AG09309 (cell line): ENCODE results near the gene KRT77.

ENCODE experiments used
- DNase-seq: peaks from one replicate; pipeline ENCODE4 v3.0.0-alpha.2; 2010; ENCODE audit warnings: low read depth
- H3K4me3 ChIP-seq: 2 replicates; pipeline ENCODE4 v1.5.1; 2011; ENCODE audit warnings: mild to moderate bottlenecking, low read depth, low read length, moderate library complexity; ENCODE audit not compliant: control insufficient read depth
- TF ChIP-seq, protein P1 (sequence below): IDR thresholded peaks from 2 replicates; pipeline ENCODE4 v1.5.1; 2011; ENCODE audit warnings: mild to moderate bottlenecking, low read depth, low read length, inconsistent platforms; ENCODE audit not compliant: insufficient read depth, control insufficient read depth; ENCODE audit errors: missing control alignments

The KRT77 gene

DNA sequence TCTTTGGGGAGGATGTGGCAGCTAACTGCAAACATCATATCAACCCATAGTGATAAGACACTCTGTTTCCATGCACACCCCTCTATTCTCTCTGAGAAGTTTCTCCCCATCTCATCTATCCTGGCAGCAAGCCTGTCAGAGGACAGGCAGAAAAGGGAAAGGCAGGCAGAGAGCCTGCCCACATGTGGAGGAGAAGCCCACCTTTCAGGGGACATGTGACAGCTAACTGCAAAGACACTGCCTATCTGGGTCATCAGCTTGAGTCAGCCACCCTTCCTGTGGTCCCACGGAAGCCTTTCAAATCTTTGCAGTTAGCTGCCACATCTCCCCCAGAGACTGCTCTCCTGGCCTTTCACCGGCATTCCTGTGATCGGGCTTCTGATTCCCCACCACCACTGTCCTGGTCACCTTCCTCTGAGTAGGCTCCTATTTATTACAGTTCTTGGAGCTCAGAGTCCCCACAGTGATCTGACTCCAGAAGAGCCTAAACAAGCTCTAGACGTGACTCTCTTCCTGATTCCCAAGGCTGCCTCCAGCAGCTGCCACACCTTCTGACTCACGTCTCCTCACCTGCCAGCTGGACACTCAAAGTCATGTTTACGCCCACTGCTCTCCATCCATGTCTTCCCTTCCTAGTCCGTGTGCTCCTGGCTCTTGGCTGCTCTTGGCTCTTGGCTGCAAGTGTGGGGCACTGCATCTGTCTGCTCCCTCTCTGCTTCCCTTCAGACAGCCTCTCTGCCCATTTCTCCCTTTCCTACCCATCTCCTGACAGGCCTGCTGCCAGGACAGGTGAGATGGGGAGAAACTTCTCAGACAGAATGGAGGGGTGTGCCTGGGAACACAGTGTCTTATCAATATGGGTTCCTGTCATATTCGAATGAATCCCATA is 15.6 kb downstream of the KRT77 start:
- H3K4me3 ChIP-seq, result no peak overlapping the region
- DNase-seq, result no peak

DNA sequence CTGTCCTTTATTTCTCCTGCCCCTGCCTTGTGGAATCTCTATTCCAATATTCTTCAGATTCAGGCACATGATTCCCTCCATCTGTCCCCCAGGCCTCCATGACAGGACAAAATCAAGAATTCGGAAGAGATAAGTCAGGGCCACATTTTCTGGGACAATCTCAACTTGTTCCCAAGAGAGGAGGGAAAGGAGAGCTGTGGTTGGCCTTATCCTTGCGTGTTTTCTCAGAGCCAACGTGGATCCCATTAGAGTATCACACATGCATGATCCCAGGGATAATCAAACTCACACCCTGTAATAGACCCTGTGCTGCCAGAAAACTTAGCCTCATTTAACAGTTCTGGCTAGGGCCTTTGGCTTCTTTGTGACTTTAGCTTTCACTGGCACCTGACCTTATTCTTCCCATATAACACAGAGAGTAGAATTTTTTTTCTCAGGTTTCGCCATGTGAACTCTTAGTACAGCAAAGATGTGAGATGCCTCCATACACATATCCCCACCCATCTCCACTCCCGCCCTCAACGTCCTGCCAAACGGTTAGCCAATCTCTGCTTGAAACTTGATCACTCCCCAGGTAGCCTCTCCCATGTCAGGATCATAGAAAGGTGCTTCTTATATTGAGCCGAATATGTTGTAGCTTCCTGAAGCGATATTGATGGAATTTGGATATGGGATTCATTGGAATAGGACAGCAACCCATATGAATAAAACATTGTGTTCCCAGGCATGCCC is 16.4 kb downstream of the KRT77 start:
- DNase-seq, result no peak
- H3K4me3 ChIP-seq, result no peak overlapping the region
- TF ChIP-seq, protein P1, sequence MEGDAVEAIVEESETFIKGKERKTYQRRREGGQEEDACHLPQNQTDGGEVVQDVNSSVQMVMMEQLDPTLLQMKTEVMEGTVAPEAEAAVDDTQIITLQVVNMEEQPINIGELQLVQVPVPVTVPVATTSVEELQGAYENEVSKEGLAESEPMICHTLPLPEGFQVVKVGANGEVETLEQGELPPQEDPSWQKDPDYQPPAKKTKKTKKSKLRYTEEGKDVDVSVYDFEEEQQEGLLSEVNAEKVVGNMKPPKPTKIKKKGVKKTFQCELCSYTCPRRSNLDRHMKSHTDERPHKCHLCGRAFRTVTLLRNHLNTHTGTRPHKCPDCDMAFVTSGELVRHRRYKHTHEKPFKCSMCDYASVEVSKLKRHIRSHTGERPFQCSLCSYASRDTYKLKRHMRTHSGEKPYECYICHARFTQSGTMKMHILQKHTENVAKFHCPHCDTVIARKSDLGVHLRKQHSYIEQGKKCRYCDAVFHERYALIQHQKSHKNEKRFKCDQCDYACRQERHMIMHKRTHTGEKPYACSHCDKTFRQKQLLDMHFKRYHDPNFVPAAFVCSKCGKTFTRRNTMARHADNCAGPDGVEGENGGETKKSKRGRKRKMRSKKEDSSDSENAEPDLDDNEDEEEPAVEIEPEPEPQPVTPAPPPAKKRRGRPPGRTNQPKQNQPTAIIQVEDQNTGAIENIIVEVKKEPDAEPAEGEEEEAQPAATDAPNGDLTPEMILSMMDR, result no peak

More for the DNA sequence above, 15.6 kb downstream of the KRT77 start:
- TF ChIP-seq, protein P1, result no peak

DNA sequence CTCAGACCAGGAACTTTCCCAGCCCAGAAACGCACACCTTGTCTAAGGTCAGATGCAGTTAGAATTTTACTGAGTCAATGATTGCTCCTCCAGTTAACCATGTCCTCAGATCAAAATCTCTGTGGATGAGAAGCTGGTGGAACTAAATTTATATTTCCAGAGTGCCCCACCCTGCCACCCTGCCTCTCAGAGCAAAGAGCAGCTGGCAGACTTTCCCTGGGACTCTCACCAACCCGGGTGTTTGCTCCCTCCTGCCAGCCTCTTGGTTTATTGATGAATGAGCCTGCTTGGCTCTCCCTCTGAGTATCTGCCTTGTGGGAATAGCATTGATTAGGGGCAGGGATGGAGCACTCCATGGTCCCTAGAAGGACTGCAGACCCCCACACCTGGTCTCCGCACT is 17.3 kb downstream of the KRT77 start:
- DNase-seq, result no peak
- H3K4me3 ChIP-seq, result no peak overlapping the region
- TF ChIP-seq, protein P1, result no peak

DNA sequence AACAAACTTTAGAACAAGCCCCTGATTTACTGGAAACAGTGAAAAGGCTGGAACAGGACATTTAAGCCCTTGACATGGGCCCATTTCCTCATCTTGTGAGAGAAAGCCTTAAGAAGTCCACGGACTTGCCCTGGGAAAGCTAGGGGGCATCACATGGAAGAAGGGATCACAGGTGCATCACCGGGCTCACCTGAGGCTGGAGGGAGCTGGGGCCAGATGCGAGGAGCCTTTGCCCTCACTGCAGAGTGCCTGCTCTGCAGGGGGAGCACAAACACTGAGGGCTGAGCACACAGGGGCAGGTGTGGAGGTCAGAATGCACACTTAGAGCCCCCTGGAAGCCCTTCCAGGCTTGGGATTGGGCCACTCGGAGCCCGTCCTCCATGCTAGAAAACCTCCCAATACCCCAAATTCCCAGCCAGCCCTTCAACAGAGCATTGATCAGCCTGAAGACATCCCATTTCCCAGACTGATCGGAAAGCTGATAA is 17.9 kb downstream of the KRT77 start:
- TF ChIP-seq, protein P1, result no peak
- no peak overlapping the region for H3K4me3 ChIP-seq
- DNase-seq, result no peak

DNA sequence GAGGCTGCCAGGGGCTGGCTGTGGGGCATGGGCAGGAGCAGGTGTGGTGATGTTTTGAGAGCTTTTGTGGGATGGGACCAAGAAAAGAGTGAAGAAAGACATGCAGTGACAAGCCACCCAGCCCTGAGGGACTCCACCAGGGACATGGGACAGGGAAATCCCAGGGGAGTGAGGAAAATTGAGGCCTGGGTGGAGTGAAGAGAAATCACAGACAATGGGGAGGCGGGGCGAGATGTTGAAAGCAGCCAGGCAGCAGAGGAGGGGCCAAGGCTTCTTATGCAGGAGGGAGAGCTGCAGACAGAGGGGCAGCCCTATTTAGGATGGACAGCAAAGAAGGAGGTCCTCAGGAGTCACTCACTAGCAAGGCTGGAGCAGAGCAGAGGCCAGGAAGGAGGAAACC is 18.9 kb downstream of the KRT77 start:
- H3K4me3 ChIP-seq, result no peak overlapping the region
- no peak for DNase-seq
- TF ChIP-seq, protein P1, result no peak

DNA sequence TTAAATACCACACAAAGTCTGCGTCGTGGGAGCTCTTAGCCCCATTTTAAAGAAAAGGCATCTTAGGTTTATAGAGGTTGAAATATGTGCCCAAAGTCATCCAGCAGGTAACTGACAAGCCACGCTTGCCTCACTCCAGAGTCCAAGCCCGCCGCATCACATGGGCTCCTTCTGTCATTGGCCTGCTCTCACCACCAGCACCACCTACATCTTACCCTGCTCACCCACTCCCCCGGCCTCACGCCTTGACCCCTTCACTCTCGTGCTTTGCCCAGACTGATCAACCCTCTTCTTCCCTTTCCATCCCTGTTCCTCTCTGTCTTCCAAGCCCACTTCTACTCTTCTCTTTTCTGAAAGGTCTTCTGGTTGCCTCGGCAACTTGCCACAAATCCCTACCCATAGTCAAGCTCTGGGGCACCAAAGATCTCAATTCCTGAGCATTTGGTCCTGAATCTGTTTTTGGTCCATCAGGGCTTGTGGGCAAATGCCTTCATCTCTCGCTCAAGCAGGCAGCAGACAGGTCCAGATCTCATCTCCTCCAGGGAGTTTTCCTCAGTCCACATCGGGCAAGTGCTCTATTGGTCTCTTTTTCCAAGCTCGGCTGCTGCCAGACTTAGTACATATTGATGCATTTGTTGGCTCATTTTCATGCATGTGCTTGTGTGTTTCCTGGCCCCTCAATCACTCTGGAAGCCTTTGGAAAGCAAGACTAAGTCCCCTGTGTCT is 19.6 kb downstream of the KRT77 start:
- TF ChIP-seq, protein P1, result no peak

More for the DNA sequence above, 19.6 kb downstream of the KRT77 start:
- H3K4me3 ChIP-seq, result no peak overlapping the region
- no peak for DNase-seq
